ENCODE data around the gene MRPL34. TPM values are rescaled to one million over a fixed set of nuclear protein-coding genes. Genes with fewer than 3 reads are reported as not detected.

Gene MRPL34
- total RNA-seq, 2 experiments from 2014 or later, result 28.4 to 28.7 TPM

DNA sequence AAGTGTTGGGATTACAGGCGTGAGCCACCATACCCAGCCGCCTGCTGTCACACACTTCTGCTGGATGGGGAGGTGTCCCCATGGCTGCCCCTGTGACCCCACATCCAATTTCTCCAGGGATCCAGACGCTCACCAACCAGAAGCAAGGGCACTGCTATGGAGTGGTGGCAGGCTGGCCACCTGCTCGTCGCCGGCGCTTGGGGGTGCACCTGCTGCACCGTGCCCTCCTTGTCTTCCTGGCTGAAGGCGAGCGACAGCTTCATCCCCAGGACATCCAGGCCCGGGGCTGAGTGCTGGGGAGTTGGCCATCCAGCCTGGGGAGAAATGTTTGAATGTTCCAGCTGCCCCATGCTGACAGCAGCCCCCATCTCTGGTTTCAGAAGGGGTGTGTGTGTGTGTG is 19.4 kb upstream of the MRPL34 start:
- ATAC-seq (ENCODE audit: poor library complexity) (no peak), DNase-seq (no peak)
- POLR2A ChIA-PET, result no interaction called here

DNA sequence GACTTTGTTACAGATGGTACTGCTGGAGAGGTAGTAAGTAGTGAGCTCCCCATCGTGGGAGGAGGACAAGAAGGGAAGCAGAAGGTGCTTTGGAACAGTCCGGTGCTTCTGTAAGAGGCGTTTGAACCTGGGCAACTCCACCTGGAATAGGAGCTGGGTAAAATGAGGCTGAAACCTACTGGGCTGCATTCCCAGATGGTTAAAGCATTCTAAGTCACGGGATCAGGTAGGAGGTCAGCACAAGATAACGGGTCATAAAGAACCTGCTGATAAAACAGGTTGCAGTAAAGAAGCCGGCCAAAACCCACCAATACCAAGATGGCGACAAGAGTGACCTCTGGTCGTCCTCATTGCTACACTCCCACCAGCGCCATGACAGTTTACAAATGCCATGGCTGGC is 18.9 kb upstream of the MRPL34 start:
- Mint-ChIP-seq H3K27me3 (peaks cover 9% of the 10 kb centered on the region), H3K27ac (no peak overlapping the region), H3K4me1 (ENCODE audit: low read depth) (peaks cover 8% of the 10 kb centered on the region), H3K36me3 (ENCODE audit: low read depth) (no peaks in the 10 kb centered on the region), H3K9me3 (no peaks in the 10 kb centered on the region), H3K4me3 (no peak overlapping the region)
- Histone ChIP-seq H3K4me1 (ENCODE audit: insufficient read depth, low read length) (peaks cover 18% of the 10 kb centered on the region), H3K9me3 (ENCODE audit: control insufficient read depth in 1 of 2, insufficient read depth in 1 of 2, low read length in 2 of 2) (no peaks in the 10 kb centered on the region), H3K27me3 (ENCODE audit: control insufficient read depth in 1 of 2, insufficient read depth in 2 of 2, low read length in 2 of 2) (no peaks in the 10 kb centered on the region), H3K27ac (ENCODE audit: low read depth in 1 of 2, low read length in 2 of 2) (no peak overlapping the region), H3K4me3 (ENCODE audit: low read length) (no peak overlapping the region), H3K36me3 (ENCODE audit: insufficient read depth, low read length) (no peaks in the 10 kb centered on the region)
- intact Hi-C loops (cut with DNase I, micrococcal nuclease), result no loop called here
- DNase-seq, result no peak
- CTCF ChIA-PET, result interaction anchor here (0.6 kb wide), 1 partner anchor 213 kb away, joined by 3 read pairs; no protein-coding TSS in a partner anchor
- POLR2A ChIA-PET, result no interaction called here
- TF ChIP-seq, protein P1, sequence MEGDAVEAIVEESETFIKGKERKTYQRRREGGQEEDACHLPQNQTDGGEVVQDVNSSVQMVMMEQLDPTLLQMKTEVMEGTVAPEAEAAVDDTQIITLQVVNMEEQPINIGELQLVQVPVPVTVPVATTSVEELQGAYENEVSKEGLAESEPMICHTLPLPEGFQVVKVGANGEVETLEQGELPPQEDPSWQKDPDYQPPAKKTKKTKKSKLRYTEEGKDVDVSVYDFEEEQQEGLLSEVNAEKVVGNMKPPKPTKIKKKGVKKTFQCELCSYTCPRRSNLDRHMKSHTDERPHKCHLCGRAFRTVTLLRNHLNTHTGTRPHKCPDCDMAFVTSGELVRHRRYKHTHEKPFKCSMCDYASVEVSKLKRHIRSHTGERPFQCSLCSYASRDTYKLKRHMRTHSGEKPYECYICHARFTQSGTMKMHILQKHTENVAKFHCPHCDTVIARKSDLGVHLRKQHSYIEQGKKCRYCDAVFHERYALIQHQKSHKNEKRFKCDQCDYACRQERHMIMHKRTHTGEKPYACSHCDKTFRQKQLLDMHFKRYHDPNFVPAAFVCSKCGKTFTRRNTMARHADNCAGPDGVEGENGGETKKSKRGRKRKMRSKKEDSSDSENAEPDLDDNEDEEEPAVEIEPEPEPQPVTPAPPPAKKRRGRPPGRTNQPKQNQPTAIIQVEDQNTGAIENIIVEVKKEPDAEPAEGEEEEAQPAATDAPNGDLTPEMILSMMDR (IDR thresholded peaks at IDR 0.05), result no peak
- no peak for ATAC-seq (ENCODE audit: poor library complexity)

More for the DNA sequence above, 19.4 kb upstream of the MRPL34 start:
- H3K27me3 ChIP-seq (ENCODE audit: control insufficient read depth in 1 of 2, insufficient read depth in 2 of 2, low read length in 2 of 2), result peaks cover 0 to 4% of the 10 kb centered on the region in 2 experiments
- peaks cover 21% of the 10 kb centered on the region for H3K4me1 ChIP-seq (ENCODE audit: insufficient read depth, low read length)
- H3K4me3 Mint-ChIP-seq, result no peak overlapping the region
- H3K36me3 ChIP-seq (ENCODE audit: insufficient read depth, low read length), result no peaks in the 10 kb centered on the region
- peaks cover 13% of the 10 kb centered on the region for H3K27me3 Mint-ChIP-seq
- no peak overlapping the region for H3K4me3 ChIP-seq (ENCODE audit: low read length)
- intact Hi-C loops (cut with DNase I, micrococcal nuclease), result no loop called here
- peaks cover 11% of the 10 kb centered on the region for H3K4me1 Mint-ChIP-seq (ENCODE audit: low read depth)
- CTCF ChIA-PET, result no interaction called here
- no peaks in the 10 kb centered on the region for H3K36me3 Mint-ChIP-seq (ENCODE audit: low read depth)
- H3K27ac ChIP-seq (ENCODE audit: low read depth in 1 of 2, low read length in 2 of 2), result no peak overlapping the region
- H3K9me3 Mint-ChIP-seq, result no peaks in the 10 kb centered on the region
- H3K27ac Mint-ChIP-seq, result no peak overlapping the region
- no peaks in the 10 kb centered on the region for H3K9me3 ChIP-seq (ENCODE audit: control insufficient read depth in 1 of 2, insufficient read depth in 1 of 2, low read length in 2 of 2)
- TF ChIP-seq, protein P1 (IDR thresholded peaks at IDR 0.05), result no peak

DNA sequence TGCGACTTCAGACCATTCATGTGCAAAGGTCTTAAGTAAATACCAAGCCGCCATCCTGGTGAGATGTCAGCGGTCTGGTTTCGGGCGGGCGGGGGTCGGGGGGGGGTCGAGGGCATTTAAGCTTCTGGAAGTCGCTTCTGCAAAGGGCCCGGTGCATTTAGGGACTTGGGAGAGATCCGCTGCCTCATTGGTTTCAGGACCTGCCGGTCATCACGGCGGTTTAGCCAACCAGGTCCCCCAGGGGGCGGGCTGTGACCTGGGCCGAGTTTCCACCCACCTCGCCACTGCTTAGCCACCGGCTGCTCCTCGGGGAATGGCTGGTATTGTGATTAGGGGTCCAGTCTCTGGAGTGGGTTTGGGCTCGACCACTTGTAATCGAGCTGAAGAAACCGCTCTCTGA is 16.2 kb upstream of the MRPL34 start:
- H3K36me3 ChIP-seq (ENCODE audit: insufficient read depth, low read length), result no peaks in the 10 kb centered on the region
- DNase-seq, result peak in 5 of 14 experiments; percentile 18 to 65 (median 32)
- H3K27me3 ChIP-seq (ENCODE audit: control insufficient read depth in 1 of 2, insufficient read depth in 2 of 2, low read length in 2 of 2), result no peaks in the 10 kb centered on the region
- H3K4me1 Mint-ChIP-seq (ENCODE audit: low read depth), result peaks cover 9% of the 10 kb centered on the region
- H3K4me3 ChIP-seq (ENCODE audit: low read length), result no peak overlapping the region
- no peaks in the 10 kb centered on the region for H3K9me3 Mint-ChIP-seq
- ATAC-seq (ENCODE audit: poor library complexity), result no peak
- H3K27ac ChIP-seq (ENCODE audit: low read depth in 1 of 2, low read length in 2 of 2), result no peak overlapping the region
- H3K4me1 ChIP-seq (ENCODE audit: insufficient read depth, low read length), result peaks cover 18% of the 10 kb centered on the region
- TF ChIP-seq, protein P1 (IDR thresholded peaks at IDR 0.05), result no peak
- intact Hi-C loops (cut with DNase I, micrococcal nuclease), result no loop called here
- H3K36me3 Mint-ChIP-seq (ENCODE audit: low read depth), result no peaks in the 10 kb centered on the region
- POLR2A ChIA-PET, result no interaction called here
- no peak overlapping the region for H3K27ac Mint-ChIP-seq
- H3K9me3 ChIP-seq (ENCODE audit: control insufficient read depth in 1 of 2, insufficient read depth in 1 of 2, low read length in 2 of 2), result peaks cover 0 to 5% of the 10 kb centered on the region in 2 experiments
- H3K27me3 Mint-ChIP-seq, result peaks cover 4% of the 10 kb centered on the region
- CTCF ChIA-PET, result no interaction called here
- no peak overlapping the region for H3K4me3 Mint-ChIP-seq
